ENCODE measurements around the gene TTC7B.

Gene TTC7B

DNA sequence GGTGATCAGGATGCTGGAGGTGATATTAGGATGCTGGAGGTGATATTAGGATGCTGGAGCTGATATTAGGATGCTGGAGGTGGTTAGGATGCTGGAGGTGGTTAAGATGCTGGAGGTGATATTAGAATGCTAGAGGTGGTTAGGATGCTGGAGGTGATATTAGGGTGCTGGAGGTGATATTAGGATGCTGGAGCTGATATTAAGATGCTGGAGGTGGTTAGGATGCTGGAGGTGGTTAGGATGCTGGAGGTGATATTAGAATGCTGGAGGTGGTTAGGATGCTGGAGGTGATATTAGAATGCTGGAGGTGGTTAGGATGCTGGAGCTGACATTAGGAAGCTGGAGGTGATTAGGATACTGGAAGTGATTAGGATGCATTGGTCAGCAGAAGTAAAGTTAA lies 318.0 kb downstream of the TTC7B start:
- DNase-seq (ENCODE audit: low read depth in 1 of 2, low spot score in 1 of 2), result no peak

DNA sequence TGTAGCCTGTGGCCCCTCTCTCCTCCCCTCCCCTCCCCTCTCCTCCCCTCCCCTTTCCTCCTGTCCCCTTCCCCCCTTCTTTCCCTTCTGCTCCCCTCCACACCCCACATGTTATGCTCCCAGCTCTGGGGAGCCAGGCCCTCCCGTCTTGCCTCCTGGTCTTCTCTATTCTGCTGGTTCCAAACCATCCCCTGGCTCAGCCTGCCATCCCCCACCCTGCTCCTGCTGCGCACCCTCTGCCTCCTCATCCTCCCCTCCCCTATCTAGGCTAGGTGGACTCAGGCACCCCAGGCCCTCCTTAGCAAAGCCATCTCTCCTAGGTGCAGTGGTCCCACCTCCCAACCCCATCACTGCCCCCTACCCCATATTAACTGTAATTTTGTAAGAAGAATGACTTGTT lies 319.9 kb downstream of the TTC7B start:
- DNase-seq (ENCODE audit: low read depth in 1 of 2, low spot score in 1 of 2), result no peak

DNA sequence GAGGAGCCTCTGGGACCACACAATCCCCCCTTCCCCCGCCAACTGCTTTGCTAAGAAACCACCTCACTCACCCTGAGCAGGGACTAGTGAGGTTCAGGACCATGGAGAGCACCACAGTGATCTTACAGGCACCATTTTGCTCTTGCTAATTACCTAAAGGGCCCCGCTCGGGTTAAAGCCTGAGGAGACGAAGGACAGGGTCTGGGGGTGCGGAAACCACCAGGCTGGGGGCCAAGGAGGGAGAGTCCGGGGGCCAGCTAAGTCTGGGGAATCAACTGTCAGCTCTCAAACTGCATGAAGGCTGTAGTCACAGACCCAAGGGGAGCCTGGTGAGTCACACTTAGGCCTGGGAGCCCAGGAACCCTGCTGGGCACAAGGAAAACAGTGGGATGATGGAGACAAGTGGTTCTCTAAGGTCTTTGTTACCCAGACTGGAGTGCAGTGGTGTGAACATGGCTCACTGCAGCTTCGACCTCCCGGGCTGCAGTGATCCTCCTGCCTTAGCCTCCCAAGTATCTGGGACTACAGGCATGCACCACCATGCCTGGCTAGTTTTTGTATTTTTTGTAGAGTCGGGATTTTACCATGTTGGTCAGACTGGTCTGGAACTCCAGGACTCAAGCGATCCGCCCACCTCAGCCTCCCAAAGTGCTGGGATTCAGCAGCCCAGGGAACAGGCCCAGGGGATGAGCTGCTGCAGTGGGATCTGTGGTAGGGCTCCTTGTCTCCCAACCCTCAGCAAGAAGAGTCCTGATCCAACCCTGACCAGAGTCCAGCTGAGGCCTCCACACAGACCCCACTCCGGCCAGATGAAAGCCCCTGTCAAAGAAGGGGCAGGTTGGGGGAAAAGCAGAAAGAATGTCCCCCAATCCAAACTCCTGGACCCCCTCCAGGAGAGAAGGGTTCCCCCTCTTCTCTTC lies 320.6 kb downstream of the TTC7B start:
- no peak for DNase-seq (ENCODE audit: low read depth in 1 of 2, low spot score in 1 of 2)

DNA sequence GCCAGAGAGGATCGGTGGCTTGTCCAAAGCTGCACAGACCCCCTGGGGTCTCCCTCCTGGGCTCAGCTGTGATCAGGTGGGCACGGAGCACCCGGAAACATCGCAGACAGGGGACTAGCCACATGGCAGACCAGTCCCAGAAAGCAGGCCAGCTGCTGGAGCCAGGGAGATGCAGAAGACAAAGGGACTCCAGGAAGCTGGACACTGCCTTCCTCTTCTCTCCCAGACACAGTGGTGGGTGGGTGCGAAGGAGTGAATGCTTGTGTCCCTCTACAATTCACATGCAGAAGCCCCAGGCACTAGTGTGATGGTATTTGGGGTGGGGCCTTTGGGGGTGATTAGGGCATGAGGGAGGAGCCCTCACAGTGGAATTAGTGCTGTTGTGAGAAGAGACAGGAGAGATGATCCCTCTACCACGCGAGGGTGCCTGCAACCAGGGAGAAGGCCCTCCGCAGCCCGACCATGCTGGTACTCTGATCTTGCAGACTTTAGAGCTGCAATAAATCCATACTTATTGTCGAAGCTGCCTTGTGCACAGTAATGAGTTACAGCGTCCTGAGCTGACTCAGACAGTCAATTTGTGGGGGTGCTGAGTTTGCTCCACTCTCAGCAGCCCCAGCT lies 324.2 kb downstream of the TTC7B start:
- no peak for DNase-seq (ENCODE audit: low read depth in 1 of 2, low spot score in 1 of 2)

DNA sequence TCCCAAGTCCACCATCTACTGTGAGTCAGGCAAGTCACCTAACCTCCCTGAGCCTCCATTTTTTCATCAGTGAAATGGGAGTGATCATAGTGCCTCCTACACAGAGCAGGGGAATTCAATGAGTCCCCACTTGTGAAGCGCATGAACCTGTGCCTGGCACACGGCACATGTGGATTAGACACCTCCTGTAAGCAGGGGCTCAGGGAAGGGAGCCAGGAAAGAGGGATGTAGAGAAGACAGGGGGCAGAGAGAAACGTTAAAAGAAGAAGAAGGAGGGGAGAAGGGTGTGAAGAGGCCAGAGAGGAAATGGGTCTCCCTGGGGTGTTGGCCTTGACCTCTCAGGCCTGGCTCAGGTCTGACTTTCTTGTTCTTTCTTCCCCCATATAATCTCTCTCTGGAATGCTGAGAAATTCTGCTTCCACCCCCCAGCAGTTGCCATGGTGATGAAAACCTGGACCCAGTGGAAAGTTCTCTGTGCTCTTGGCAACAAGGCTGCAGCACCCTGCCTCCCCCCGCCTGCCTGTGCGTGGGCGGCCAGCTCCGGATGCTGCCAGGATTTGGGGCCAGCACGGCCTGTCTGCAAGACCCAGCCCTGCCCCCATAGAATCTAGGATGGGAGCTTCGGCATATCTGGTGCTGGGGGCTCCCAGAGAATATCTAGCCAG lies 324.9 kb downstream of the TTC7B start:
- no peak for DNase-seq (ENCODE audit: low read depth in 1 of 2, low spot score in 1 of 2)

DNA sequence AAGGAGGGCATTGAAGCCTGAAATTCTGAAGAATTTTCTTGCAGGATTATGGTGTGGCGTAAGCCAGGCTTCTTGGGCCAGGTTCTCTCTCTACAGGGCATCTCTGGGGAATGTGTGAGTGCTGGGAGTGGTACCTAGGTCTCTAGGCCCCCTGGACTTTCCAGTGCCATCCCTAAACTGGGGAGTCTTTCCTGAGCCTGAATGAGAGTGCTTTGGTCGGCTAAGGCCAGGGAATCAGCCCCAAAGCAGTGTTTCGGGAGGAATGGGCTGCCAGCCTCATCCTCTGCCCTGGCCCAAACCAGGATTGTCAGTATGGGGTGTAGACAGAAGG lies 325.5 kb downstream of the TTC7B start:
- DNase-seq (ENCODE audit: low read depth in 1 of 2, low spot score in 1 of 2), result no peak

DNA sequence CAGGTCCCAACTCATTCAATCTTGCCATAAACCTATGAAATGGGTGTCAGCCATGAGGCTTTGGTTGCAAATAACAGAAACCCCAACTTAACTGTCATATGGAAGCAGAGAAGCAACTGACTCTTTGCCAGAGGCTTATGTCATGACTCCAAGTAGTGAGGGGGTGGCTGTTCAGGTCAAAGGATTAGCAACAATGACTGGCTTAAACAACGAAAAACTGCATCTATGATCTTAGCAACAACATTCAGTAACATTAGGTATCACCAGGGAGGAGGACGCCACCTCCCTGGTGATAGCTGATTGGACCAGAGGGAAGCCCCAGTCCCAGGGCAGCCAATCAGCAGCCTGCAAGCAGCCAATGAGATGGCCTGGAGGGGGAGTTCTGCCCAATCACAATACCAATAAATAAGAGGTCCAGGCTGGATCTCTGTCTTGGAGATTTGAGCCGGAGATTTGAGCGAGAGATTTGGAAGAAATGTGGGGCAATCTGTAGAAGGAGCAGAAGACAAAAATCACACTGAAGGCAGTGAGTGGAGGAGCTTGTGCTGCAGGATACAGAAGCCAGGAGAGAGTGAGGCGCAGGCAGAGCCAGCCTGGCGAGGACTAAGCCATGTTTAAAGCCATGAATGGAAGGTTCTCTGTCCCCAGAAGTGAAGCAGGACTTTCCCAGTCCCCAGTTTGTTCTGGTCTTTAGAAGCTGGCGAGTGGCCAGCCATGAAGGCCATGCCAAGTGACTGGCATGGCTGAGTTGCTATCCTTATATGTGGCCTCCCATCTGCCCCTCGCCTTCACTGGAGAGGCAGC lies 326.1 kb downstream of the TTC7B start:
- no peak for DNase-seq (ENCODE audit: low read depth in 1 of 2, low spot score in 1 of 2)

DNA sequence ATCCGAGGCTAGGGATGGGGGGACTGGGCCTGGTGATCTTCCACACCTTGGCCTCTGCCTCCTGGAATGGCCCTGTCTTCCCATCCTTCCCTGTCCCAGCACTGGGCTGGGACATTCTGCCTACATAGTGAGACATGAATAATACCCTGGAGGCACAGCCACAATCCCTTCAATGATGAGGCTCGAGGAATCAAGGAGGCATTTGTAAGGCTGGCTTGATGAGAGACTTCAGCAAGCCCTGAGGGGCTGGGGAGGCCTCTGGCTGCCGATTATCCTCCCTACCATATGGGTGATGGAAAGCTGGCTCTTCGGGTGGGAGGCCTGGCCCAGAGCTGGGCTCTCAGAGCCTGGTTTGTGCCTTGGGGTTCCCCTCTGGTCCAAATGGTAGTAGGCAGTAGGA lies 326.9 kb downstream of the TTC7B start:
- no peak for DNase-seq (ENCODE audit: low read depth in 1 of 2, low spot score in 1 of 2)

DNA sequence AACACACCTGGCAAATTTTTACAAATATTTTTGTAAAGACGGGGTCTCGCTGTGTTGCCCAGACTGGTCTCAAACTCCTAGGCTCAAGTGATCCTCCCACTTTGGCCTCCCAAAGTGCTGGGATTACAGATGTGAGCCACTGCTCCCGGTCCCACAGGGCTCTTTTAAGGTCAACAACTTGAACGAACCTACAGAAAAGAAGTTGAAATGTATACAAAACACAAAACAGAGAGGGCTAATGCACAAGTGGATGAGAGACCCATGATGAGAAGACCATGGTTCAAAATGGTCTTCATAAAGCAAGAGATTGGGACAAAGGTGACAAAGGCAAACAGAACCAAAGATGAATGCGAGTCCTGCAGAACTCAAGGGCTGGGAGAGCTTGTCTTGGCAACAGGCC lies 328.0 kb downstream of the TTC7B start:
- DNase-seq (ENCODE audit: low read depth in 1 of 2, low spot score in 1 of 2), result no peak

DNA sequence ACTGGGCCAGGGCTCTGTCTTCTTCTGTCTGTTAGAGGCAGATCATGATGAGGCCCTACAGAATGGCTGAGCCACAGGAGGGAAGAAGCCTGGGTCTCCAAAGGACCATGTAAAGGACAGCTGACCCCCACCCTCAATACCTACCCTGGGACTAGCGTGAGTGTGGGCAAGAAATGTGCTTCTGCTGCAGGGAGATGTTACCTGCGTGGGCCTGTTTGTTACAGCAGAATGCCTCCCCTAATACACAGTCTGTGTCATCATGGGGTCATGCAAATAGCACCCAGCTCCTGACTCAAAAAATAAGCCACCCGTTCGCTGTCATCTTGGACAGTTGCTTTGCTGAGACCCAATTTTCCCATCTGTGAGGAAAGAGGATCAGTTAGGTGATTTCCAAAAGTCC lies 328.8 kb downstream of the TTC7B start:
- no peak for DNase-seq (ENCODE audit: low read depth in 1 of 2, low spot score in 1 of 2)

DNA sequence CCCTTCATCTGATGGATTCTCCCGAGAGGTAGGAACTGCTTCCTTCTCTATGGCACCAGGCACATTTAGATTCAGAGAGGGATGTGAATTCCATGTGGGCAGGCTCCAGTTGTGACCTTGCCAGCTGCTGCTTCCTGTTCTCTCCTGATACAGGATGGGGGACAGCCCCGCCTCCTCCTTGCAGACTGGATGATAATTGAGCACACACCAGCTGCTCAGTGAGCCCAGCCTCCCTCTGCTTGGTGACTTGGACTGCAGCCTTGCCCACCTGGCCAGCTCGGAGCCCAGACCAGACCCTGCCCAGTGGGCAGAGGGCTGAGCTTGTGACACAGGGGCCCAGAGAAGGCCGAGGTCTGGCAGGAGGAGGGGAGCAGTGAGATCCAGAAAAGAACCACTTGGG lies 329.2 kb downstream of the TTC7B start:
- DNase-seq (ENCODE audit: low read depth in 1 of 2, low spot score in 1 of 2), result no peak

DNA sequence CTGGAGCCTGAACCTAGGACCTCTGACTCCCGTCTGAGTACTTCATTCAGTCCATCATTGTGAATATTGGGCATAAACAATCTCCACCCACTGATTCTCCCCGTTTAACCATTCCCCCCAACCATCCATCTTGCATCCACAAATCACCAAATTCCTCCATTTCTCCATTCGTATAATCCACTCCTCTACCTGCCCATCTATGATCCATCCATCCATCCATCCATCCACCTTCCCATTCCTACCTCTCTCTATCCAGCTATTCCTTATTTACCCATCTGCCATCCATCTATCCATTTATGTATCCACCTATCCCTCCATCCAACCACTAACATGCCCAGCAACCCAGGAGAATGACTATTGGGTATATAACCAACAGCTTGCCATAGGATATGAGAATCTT lies 331.9 kb downstream of the TTC7B start:
- no peak for DNase-seq (ENCODE audit: low read depth in 1 of 2, low spot score in 1 of 2)

DNA sequence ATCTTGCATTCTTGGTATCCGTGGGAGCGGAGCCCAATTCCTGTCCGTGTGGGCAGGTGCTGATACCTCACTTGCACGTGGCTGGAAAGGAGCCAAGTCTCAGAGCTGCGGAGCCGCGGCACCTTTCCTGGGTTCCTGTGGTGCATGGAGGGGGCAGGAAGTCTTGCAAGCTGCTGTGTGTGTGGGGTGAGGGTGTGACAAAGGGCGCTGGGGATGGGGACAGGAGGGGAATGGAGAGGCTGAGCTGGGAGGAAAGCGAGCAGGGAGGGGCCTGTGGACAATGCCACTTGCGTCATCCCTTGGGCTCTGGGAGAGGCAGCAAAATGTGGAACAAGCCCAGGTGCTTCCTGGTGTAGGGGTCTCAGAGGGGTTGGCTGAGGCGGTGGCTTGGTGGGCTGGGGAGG lies 332.7 kb downstream of the TTC7B start:
- DNase-seq (ENCODE audit: low read depth in 1 of 2, low spot score in 1 of 2), result peak in 1 of 2 donors; percentile 33

DNA sequence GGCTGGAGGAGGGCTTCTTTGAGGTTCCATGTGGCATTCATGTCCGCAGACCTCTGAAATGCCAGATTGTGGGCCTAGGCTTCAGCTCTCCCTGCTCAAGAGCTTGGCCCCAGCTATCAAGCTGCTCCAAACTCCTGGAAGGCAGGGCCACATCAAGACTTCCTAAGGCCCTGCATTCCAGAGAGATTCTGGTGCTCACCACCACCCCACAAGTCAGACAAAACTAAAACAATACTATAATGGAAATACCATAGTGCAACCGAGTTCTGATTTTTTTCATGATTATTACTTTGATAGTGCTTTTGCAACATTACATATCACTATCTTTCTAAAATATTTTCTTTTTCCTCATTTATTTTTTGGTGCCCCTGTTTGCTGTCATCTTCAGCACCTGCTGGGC lies 333.1 kb downstream of the TTC7B start:
- no peak for DNase-seq (ENCODE audit: low read depth in 1 of 2, low spot score in 1 of 2)

DNA sequence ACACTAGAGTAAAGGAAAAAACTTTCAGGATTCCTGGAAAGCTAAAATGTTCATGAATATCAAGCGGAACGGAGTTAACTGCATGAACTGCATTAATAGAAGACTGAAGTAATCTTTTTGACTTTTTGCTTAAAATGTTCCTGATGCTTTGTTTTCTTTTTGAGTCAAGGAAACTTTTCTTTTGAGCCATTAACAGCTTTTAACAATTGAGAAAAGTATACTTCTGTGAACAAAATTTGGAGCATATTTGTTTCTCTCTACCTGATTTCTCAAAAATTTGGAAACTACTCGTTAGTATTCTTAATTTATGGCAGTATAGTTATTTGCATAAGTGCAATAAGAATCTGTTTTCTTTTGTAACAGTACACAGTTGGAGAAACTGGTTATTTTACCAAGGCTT lies 340.9 kb downstream of the TTC7B start:
- no peak for DNase-seq (ENCODE audit: low read depth in 1 of 2, low spot score in 1 of 2)

Data from activated T-helper 1 cell treated with anti-CD3 and anti-CD28 coated beads, Interleukin-2, amount 50 U/mL, for 16 hours (primary cell).